Kidney (tissue), 14 donors: ENCODE results near the gene SCUBE3. TPM values are rescaled to one million over a fixed set of nuclear protein-coding genes. Genes with fewer than 3 reads are reported as not detected.

ENCODE experiments used
- DNase-seq, 5 donors: peaks; one replicate each; pipeline ENCODE4 v3.0.0-alpha.2; 2013 to 2020
- FAIRE-seq: peaks from 2 replicates; lab custom pipeline; 2012; peaks lifted over from hg19 to GRCh38; lab: Jason Lieb, UNC
- H3K27ac ChIP-seq, 2 donors: one replicate each; pipeline ENCODE4 v1.7.0; 2013; ENCODE audit warnings: low read depth in 2 of 2, low read length in 2 of 2, inconsistent platforms in 1 of 2
- H3K27me3 ChIP-seq: one replicate; pipeline ENCODE4 v1.7.1; 2013; ENCODE audit warnings: low read length, inconsistent platforms; ENCODE audit not compliant: control insufficient read depth, insufficient read depth
- H3K36me3 ChIP-seq, 3 donors: one replicate each; pipeline versions ENCODE4 v1.7.0 to v1.7.1; 2013; ENCODE audit warnings: low read length in 3 of 3, control low read depth in 1 of 3, inconsistent platforms in 1 of 3; ENCODE audit not compliant: insufficient read depth in 3 of 3, control insufficient read depth in 2 of 3
- H3K4me1 ChIP-seq, 3 donors: one replicate each; pipeline versions ENCODE4 v1.7.0 to v1.7.1; 2013; ENCODE audit warnings: low read length in 3 of 3, inconsistent platforms in 1 of 3, low read depth in 1 of 3; ENCODE audit not compliant: control insufficient read depth in 2 of 3, insufficient read depth in 2 of 3
- H3K4me3 ChIP-seq, 3 donors: one replicate each; pipeline versions ENCODE4 v1.7.0 to v1.8.1; 2013; ENCODE audit warnings: low read length in 3 of 3, control low read depth in 1 of 3, inconsistent platforms in 1 of 3
- H3K9ac ChIP-seq, 3 donors: one replicate each; pipeline versions ENCODE4 v1.7.0 to v1.7.1; 2013; ENCODE audit warnings: low read length in 3 of 3, control low read depth in 1 of 3, inconsistent platforms in 1 of 3
- H3K9me3 ChIP-seq, 3 donors: one replicate each; pipeline versions ENCODE4 v1.7.0 to v1.7.1; 2013; ENCODE audit warnings: low read length in 3 of 3, control low read depth in 1 of 3, inconsistent platforms in 1 of 3; ENCODE audit not compliant: control insufficient read depth in 2 of 3, insufficient read depth in 1 of 3
- CTCF ChIP-seq: IDR thresholded peaks from 3 replicates; pipeline ENCODE4 v1.5.1; 2012; ENCODE audit warnings: mild to moderate bottlenecking, moderate library complexity, borderline replicate concordance; ENCODE audit not compliant: insufficient read depth; ENCODE audit errors: extremely low read depth
- intact Hi-C: fragments of 100-400 bp; cut with DNase I; formaldehyde crosslinking; loops from one replicate; pipeline ENCODE4 v1.11.1; 2022
- polyA plus RNA-seq: library from polyadenylated mRNA; stranded (reverse); fragments of 350-450 nt; fragmentation: Illumina TruSeq; extraction: RNeasy Lipid Tissue Mini Kit (QIAGEN cat#74804); gene quantifications from one replicate; pipeline ENCODE4 v1.2.3, GENCODE V29; 2014; ENCODE audit warnings: low read depth, low replicate concordance; ENCODE audit not compliant: insufficient read depth
- total RNA-seq: library from RNA; stranded (reverse); fragmentation: NEBNext Ultra II Directional; extraction: Animal tissue kit (Norgen Biotek cat#: 25700); gene quantifications from one replicate; pipeline ENCODE4 v1.2.1, GENCODE V29; 2021
- donor health status: control.
- donor health status: control.
- donor health status: control.
- donor health status: control.
- donor health status: control.
- donor health status: DM: yes; HTN: yes; CAD: no.
- donor health status: Normal renal cell carcinoma (clear cell type).

The SCUBE3 gene
- total and polyA plus RNA-seq, 2 donors from 2014 or later: 2.5 to 4.5 TPM

- H3K9ac ChIP-seq: no peak overlapping the region
- H3K9me3 ChIP-seq: no peaks in the 10 kb centered on the region
- DNase-seq (no peak), FAIRE-seq (no peak)
- no peak overlapping the region for H3K4me3 ChIP-seq
- H3K27me3 ChIP-seq: no peaks in the 10 kb centered on the region
- H3K4me1 ChIP-seq: no peaks in the 10 kb centered on the region
- peaks cover 0 to under 1% (median 0%) of the 10 kb centered on the region in 3 donors for H3K36me3 ChIP-seq
- no peak for TF ChIP-seq CTCF
- H3K27ac ChIP-seq: no peak overlapping the region
- intact Hi-C loops: no loop called here
Observed at GRCh38 chr6:35223396-35223795, 9.6 kb downstream of the SCUBE3 start.

GRCh38 chr6:35224720-35225119 lies 11.0 kb downstream of the SCUBE3 start:
- Histone ChIP-seq H3K4me1 (no peaks in the 10 kb centered on the region), H3K9ac (no peak overlapping the region), H3K4me3 (no peak overlapping the region), H3K27me3 (no peaks in the 10 kb centered on the region), H3K27ac (no peak overlapping the region), H3K36me3 (peaks cover 0 to 2% (median 0%) of the 10 kb centered on the region in 3 donors), H3K9me3 (no peaks in the 10 kb centered on the region)
- DNase-seq (no peak), FAIRE-seq (no peak)
- TF ChIP-seq CTCF: no peak
- intact Hi-C loops: no loop called here

GRCh38 chr6:35228481-35228880 lies 14.7 kb downstream of the SCUBE3 start:
- intact Hi-C loops: no loop called here
- Histone ChIP-seq H3K4me3 (no peak overlapping the region), H3K27ac (no peak overlapping the region), H3K9ac (no peak overlapping the region), H3K27me3 (no peaks in the 10 kb centered on the region), H3K9me3 (no peaks in the 10 kb centered on the region), H3K4me1 (peaks cover 0 to 15% (median 9%) of the 10 kb centered on the region in 3 donors), H3K36me3 (peaks cover 0 to 2% (median 0%) of the 10 kb centered on the region in 3 donors)
- peak in 3 of 5 donors; percentile 37 to 50 (median 44) for DNase-seq
- TF ChIP-seq CTCF: no peak
- FAIRE-seq: no peak

GRCh38 chr6:35229304-35229703 lies 15.5 kb downstream of the SCUBE3 start:
- DNase-seq (no peak), FAIRE-seq (no peak)
- Histone ChIP-seq H3K27ac (no peak overlapping the region), H3K9ac (no peak overlapping the region), H3K27me3 (no peaks in the 10 kb centered on the region), H3K9me3 (no peaks in the 10 kb centered on the region), H3K4me3 (no peak overlapping the region), H3K36me3 (peaks cover 0 to 2% (median 0%) of the 10 kb centered on the region in 3 donors), H3K4me1 (peaks cover 0 to 15% (median 9%) of the 10 kb centered on the region in 3 donors)
- no peak for TF ChIP-seq CTCF
- intact Hi-C loops: no loop called here
